Tibial nerve (tissue), 4 donors: ENCODE measurements around the gene VTI1A. TPM values are rescaled to one million over a fixed set of nuclear protein-coding genes. Genes with fewer than 3 reads are reported as not detected.

Experiments used
- DNase-seq, 2 donors: peaks; one replicate each; pipeline ENCODE4 v3.0.0-alpha.2; 2019; ENCODE audit warnings: low spot score in 2 of 2
- H3K27ac ChIP-seq, 4 donors: fragments of 200-600 bp; sonication (generic) in 3 of 4; one replicate each; pipeline ENCODE4 v1.5.1; 2017 to 2019; ENCODE audit warnings: mild to moderate bottlenecking in 1 of 4
- H3K27me3 ChIP-seq, 2 donors: fragments of 200-600 bp; sonication (generic) in 1 of 2; one replicate each; pipeline versions ENCODE4 v1.5.1 to v1.6.0; 2017 to 2019
- H3K36me3 ChIP-seq, 3 donors: fragments of 200-600 bp; sonication (generic); one replicate each; pipeline ENCODE4 v1.5.1; 2018 to 2019
- H3K4me1 ChIP-seq, 4 donors: fragments of 200-600 bp; sonication (generic) in 3 of 4; one replicate each; pipeline ENCODE4 v1.5.1; 2017 to 2019
- H3K4me3 ChIP-seq, 4 donors: fragments of 200-600 bp; sonication (generic) in 3 of 4; one replicate each; pipeline ENCODE4 v1.5.1; 2017 to 2019; ENCODE audit warnings: mild to moderate bottlenecking in 1 of 4, moderate library complexity in 1 of 4
- H3K9me3 ChIP-seq, 4 donors: fragments of 200-600 bp; sonication (generic) in 3 of 4; one replicate each; pipeline ENCODE4 v1.5.1; 2017 to 2019
- CTCF ChIP-seq, 5 experiments: fragments of 200-600 bp in 3 of 5; fragments of 450-650 bp in 2 of 5; sonication (generic) in 3 of 5; IDR thresholded peaks; one replicate each; pipeline ENCODE4 v1.5.1; 2016 to 2019; ENCODE audit warnings: antibody characterized with exemption in 5 of 5, mild to moderate bottlenecking in 3 of 5, moderate library complexity in 2 of 5
- EP300 ChIP-seq, 2 donors: sonication (generic); formaldehyde crosslinking; IDR thresholded peaks; one replicate each; pipeline ENCODE4 v1.6.1; 2017; ENCODE audit warnings: antibody characterized with exemption in 2 of 2, mild to moderate bottlenecking in 1 of 2
- POLR2A ChIP-seq, 2 donors: fragments of 450-650 bp; IDR thresholded peaks; one replicate each; pipeline ENCODE4 v1.6.1; 2017; ENCODE audit warnings: antibody characterized with exemption in 2 of 2, mild to moderate bottlenecking in 2 of 2, moderate library complexity in 2 of 2
- WGBS, 2 donors: methylation state at CpG; one replicate each; pipeline ENCODE4 v1.1.5; 2018; 5-methylcytosine and 5-hydroxymethylcytosine counted together
- total RNA-seq, 4 donors: library from RNA; depleted of rRNA; stranded (reverse); fragments of >200 nt; gene quantifications; one replicate each; pipeline ENCODE4 v1.1.0, GENCODE V29; 2016

VTI1A gene
- total RNA-seq, 4 donors from 2014 or later: 96.5 to 253 (median 127) TPM

- no peak for DNase-seq
- no peak overlapping the region for H3K27ac ChIP-seq
- H3K4me3 ChIP-seq: no peak overlapping the region
- peaks cover 0 to 7% (median 0%) of the 10 kb centered on the region in 3 donors for H3K36me3 ChIP-seq
- TF ChIP-seq POLR2A (IDR thresholded peaks at IDR 0.05) (no peak), CTCF (IDR thresholded peaks at IDR 0.05) (no peak), EP300 (IDR thresholded peaks at IDR 0.05) (no peak)
- H3K9me3 ChIP-seq: no peaks in the 10 kb centered on the region
- H3K27me3 ChIP-seq: no peaks in the 10 kb centered on the region
- 71 to 72% methylated on average over 5 of the region's 5 CpGs for WGBS, 2 donors
- peaks cover 0 to 11% (median 0%) of the 10 kb centered on the region in 4 donors for H3K4me1 ChIP-seq
Observed at GRCh38 chr10:112677689-112678088, 230.7 kb downstream of the VTI1A start.

GRCh38 chr10:112678581-112678980, 231.6 kb downstream of the VTI1A start:
- Histone ChIP-seq H3K27ac (no peak overlapping the region), H3K9me3 (no peaks in the 10 kb centered on the region), H3K4me3 (no peak overlapping the region), H3K4me1 (peaks cover 0 to 11% (median 0%) of the 10 kb centered on the region in 4 donors), H3K36me3 (peaks cover 0 to 7% (median 0%) of the 10 kb centered on the region in 3 donors), H3K27me3 (no peaks in the 10 kb centered on the region)
- TF ChIP-seq CTCF (IDR thresholded peaks at IDR 0.05) (no peak), POLR2A (IDR thresholded peaks at IDR 0.05) (no peak), EP300 (IDR thresholded peaks at IDR 0.05) (no peak)
- WGBS, 2 donors: 61 to 63% methylated on average over 7 of the region's 7 CpGs
- no peak for DNase-seq

- TF ChIP-seq CTCF (IDR thresholded peaks at IDR 0.05): no peak
- TF ChIP-seq EP300 (IDR thresholded peaks at IDR 0.05): no peak
- no peak for TF ChIP-seq POLR2A (IDR thresholded peaks at IDR 0.05)
- peaks cover 0 to 7% (median 0%) of the 10 kb centered on the region in 3 donors for H3K36me3 ChIP-seq
- DNase-seq: no peak
- no peaks in the 10 kb centered on the region for H3K9me3 ChIP-seq
- H3K27ac ChIP-seq: no peak overlapping the region
- H3K4me3 ChIP-seq: no peak overlapping the region
- 67 to 77% methylated on average over 3 of the region's 3 CpGs for WGBS, 2 donors
- H3K27me3 ChIP-seq: no peaks in the 10 kb centered on the region
- peaks cover 0 to 11% (median 0%) of the 10 kb centered on the region in 4 donors for H3K4me1 ChIP-seq
Observed at GRCh38 chr10:112678987-112679386, 232.0 kb downstream of the VTI1A start.

DNA sequence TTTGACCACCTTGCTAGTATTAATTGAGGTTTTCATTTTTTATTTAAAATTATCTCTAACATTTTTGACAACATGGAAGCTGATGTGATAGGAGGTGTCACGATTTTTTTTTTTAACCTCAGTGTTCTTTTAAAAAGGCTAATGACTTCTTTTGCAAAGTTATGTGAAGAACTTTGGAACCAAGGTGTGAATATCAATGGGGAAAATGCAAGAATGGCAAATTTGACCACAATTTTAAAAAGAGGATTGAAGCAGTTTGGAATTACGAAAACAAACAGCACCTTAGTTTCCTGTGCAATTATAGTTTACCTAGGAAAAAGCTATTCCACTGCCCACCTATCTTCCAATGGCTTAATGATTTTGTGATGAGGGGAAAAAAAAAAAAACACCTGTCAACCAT, 232.4 kb downstream of the VTI1A start:
- peaks cover 0 to 11% (median 0%) of the 10 kb centered on the region in 4 donors for H3K4me1 ChIP-seq
- H3K27ac ChIP-seq: no peak overlapping the region
- no peak for DNase-seq
- H3K4me3 ChIP-seq: no peak overlapping the region
- no peak for TF ChIP-seq CTCF (IDR thresholded peaks at IDR 0.05)
- no peak for TF ChIP-seq EP300 (IDR thresholded peaks at IDR 0.05)
- no peak for TF ChIP-seq POLR2A (IDR thresholded peaks at IDR 0.05)
- H3K9me3 ChIP-seq: no peaks in the 10 kb centered on the region
- WGBS, 2 donors: 82 to 89% methylated on average over 2 of the region's 2 CpGs
- H3K27me3 ChIP-seq: no peaks in the 10 kb centered on the region
- peaks cover 0 to 7% (median 0%) of the 10 kb centered on the region in 3 donors for H3K36me3 ChIP-seq

DNA sequence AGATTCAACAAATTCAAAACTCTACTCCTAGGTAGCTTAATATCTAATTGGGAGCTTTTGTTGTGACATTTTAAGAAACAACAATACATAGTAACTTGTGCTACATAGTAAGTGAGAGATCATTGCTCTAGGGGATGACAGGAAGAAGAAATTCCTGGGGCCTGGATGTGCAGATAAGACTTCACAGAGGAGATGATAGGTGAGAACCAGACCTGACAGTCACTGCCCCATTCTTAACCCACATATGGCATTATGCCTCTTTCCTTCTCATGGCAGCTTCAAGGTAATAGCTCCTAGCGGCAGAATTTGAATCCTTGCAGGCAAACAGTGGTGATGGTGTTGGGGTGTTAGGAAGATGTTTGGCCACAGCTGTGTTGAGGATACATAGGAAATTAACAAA, 233.6 kb downstream of the VTI1A start:
- DNase-seq: no peak
- Histone ChIP-seq H3K4me1 (peaks cover 0 to 11% (median 0%) of the 10 kb centered on the region in 4 donors), H3K4me3 (no peak overlapping the region), H3K36me3 (peaks cover 0 to 7% (median 0%) of the 10 kb centered on the region in 3 donors), H3K9me3 (no peaks in the 10 kb centered on the region), H3K27ac (no peak overlapping the region), H3K27me3 (no peaks in the 10 kb centered on the region)
- WGBS, 2 donors: 93 to 100% methylated on average over 1 of the region's 1 CpG
- TF ChIP-seq POLR2A (IDR thresholded peaks at IDR 0.05): no peak
- TF ChIP-seq EP300 (IDR thresholded peaks at IDR 0.05): no peak
- TF ChIP-seq CTCF (IDR thresholded peaks at IDR 0.05): no peak
